Brain microvascular endothelial cell (primary cell): ENCODE data around the gene CBLB.

ENCODE experiments used
- DNase-seq: peaks from one replicate; pipeline ENCODE4 v3.0.0-alpha.2; 2020
- H3K27ac ChIP-seq: fragments of 250-450 bp; sonication (Bioruptor Pico); 2 replicates; pipeline ENCODE4 v1.5.1; 2020; ENCODE audit warnings: mild to moderate bottlenecking, moderate library complexity
- H3K27me3 ChIP-seq: fragments of 250-450 bp; sonication (Bioruptor Pico); replicated peaks from 2 replicates; pipeline ENCODE4 v1.5.1; 2020; ENCODE audit warnings: mild to moderate bottlenecking
- H3K36me3 ChIP-seq: fragments of 250-450 bp; sonication (Bioruptor Pico); replicated peaks from 2 replicates; pipeline ENCODE4 v1.5.1; 2020; ENCODE audit warnings: mild to moderate bottlenecking
- H3K4me3 ChIP-seq: 2 replicates; pipeline ENCODE4 v1.5.1; 2011; ENCODE audit warnings: low read depth, mild to moderate bottlenecking, control low read depth, low read length, moderate library complexity
- in situ Hi-C: cut with HindIII; loops from 2 replicates; pipeline ENCODE4 v1.10.0; 2017; ENCODE audit warnings: low sequenced_read_pairs, low pct_ligation_motif_present
- TF ChIP-seq, protein P1 (sequence below): IDR thresholded peaks from 2 replicates; pipeline ENCODE4 v1.5.1; 2011; ENCODE audit warnings: low read depth, mild to moderate bottlenecking, moderate library complexity, low read length, control low read depth, inconsistent platforms; ENCODE audit errors: missing control alignments

The CBLB gene

DNA sequence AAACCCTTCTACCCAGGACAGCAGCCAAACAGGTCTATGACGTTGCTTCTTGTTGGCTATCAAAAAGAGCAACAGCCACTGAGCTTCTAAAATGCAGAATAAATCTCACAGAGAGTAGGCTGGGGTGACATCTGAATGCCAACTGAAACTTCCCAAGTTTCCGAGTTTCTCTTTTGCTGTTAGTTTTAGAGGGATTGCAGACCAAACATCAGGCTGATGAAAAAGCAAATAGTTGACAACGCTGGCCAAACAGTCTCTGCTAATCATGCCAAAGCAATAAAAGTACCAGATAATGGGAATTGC is 670 bp upstream of the CBLB start:
- H3K27ac ChIP-seq, result peak overlapping the region; percentile 99
- DNase-seq, result no peak
- TF ChIP-seq, protein P1, sequence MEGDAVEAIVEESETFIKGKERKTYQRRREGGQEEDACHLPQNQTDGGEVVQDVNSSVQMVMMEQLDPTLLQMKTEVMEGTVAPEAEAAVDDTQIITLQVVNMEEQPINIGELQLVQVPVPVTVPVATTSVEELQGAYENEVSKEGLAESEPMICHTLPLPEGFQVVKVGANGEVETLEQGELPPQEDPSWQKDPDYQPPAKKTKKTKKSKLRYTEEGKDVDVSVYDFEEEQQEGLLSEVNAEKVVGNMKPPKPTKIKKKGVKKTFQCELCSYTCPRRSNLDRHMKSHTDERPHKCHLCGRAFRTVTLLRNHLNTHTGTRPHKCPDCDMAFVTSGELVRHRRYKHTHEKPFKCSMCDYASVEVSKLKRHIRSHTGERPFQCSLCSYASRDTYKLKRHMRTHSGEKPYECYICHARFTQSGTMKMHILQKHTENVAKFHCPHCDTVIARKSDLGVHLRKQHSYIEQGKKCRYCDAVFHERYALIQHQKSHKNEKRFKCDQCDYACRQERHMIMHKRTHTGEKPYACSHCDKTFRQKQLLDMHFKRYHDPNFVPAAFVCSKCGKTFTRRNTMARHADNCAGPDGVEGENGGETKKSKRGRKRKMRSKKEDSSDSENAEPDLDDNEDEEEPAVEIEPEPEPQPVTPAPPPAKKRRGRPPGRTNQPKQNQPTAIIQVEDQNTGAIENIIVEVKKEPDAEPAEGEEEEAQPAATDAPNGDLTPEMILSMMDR, result no peak
- no peaks in the 10 kb centered on the region for H3K27me3 ChIP-seq
- H3K36me3 ChIP-seq, result no peaks in the 10 kb centered on the region
- peak overlapping the region; percentile 87 for H3K4me3 ChIP-seq
- in situ Hi-C loops, result no loop called here

DNA sequence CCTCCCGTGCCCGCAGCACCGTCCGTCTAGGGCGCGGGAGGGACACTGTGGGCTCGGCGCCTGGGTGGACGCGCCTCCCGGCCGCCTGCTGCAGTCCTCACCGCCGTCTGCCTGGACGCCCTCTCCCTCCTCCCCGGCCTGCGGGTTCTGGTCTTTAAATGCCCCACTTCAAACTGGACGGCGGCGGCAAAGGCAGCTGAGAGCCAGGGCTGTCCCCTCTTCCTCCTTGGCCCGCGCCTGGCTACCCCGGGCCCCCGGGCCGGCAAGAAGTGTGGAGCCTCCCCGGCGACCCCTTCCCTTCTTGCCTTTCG is 426 bp downstream of the CBLB start:
- TF ChIP-seq, protein P1, result no peak
- in situ Hi-C loops, result no loop called here
- peak overlapping the region; percentile 87 for H3K4me3 ChIP-seq
- peak; percentile 42 for DNase-seq
- H3K27me3 ChIP-seq, result no peaks in the 10 kb centered on the region
- peak overlapping the region; percentile 99 for H3K27ac ChIP-seq
- peaks cover 5% of the 10 kb centered on the region for H3K36me3 ChIP-seq

DNA sequence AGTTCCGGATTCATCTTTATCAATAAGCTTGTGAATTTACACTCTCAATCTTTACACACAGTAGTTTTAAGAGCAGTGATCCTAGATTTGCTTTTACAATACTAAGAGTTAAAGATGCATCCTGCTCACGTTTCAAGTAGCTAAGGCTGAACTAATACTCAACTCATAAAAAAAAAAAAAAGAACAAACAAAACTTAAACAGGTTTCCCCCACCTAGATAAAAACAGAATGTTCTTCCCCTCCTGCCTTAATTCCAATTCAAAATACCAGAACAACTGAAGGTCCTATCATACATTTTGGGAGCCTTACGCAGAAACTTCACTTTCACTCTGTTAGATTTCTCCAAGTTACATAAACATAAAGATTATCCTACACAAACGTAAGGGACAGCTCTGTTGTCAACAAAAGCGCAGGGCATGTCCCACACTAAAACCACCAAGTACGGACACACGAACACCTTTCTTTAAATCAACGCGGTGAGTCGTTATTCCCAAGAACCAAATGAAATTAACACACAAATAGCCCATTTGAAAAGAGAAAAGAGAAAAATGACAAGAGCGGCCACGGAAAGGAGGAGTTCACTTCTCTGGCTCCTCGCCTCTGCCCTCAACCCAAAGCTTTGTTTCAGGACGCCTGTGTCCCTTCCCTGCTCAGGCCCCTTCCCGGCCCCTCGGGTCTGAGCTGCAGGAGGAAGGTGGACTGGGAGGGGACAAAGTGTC is 941 bp downstream of the CBLB start:
- in situ Hi-C loops, result no loop called here
- Histone ChIP-seq H3K27ac (peak overlapping the region; percentile 99), H3K36me3 (peaks cover 5% of the 10 kb centered on the region), H3K27me3 (no peaks in the 10 kb centered on the region), H3K4me3 (peak overlapping the region; percentile 87)
- TF ChIP-seq, protein P1, result no peak
- peak; percentile 7 for DNase-seq

DNA sequence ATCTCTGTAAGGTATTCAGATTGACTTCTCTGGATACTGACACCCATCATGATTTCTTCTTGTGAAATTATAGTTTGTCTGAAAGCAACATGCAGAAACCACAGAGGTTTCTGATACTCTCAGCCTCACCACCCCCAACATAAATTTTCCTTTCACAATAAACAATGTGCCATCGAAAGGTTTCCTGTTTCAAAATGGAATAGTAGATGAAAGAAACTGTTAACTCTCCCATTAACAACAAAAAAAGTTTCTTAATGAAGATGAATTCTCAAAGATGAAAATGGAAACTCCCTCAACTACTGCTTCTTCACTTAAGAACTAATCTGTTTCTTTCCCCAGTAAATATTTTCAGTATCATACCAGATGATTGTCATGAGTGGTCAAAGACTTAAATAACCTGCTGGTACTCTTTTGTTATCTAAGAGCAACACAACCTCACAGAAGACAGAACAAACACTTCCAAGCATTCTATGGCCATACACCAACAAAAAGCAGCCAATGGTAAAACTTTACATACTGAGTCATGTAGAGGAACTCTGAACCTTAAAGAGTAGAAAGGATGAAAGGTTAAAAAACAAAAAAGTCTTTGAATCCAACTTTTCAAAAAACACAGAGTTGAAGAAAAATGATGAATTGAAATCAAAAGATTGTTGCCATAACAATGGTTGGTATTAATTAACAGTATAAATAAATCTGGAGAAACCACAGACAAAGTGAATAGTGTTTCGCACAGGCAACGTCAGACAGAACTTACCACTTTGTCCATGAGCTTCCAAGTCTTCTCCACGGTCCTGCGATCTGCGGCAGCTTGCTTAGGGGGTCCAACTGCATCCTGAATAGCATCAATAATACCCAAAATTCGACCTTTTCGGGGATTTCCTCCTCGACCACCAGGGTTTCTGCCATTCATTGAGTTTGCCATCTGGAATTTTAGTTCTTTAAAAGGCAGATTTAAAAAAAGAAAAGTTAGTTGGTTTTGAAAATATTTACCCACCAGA is 1.9 kb downstream of the CBLB start:
- TF ChIP-seq, protein P1, result no peak
- Histone ChIP-seq H3K27me3 (no peaks in the 10 kb centered on the region), H3K27ac (peak overlapping the region; percentile 99), H3K36me3 (peaks cover 5% of the 10 kb centered on the region), H3K4me3 (peak overlapping the region; percentile 87)
- DNase-seq, result peak; percentile 53
- in situ Hi-C loops, result no loop called here

DNA sequence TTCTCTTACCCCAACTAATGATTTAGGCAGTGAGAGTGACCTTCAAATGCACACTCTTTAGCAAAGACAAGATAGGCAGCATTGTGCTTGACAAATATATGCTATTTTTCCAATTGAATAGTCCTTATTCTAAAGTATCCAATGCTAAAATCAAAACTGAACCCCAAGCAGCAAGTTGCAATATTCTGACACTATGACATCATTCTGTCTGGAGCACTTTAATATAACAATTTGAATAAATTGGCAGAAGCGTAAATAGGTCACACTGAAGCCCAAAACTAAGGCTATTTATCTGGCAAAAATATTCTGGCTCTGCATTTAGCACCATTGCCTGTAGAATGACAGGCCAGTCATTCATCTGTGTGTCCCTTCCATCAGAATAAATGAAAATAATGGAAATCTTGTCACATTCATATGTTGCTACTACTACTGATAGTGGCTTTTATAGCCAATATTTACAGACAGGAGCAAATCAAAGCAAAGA is 2.9 kb downstream of the CBLB start:
- no peak overlapping the region for H3K27ac ChIP-seq
- in situ Hi-C loops, result no loop called here
- TF ChIP-seq, protein P1, result no peak
- peaks cover 5% of the 10 kb centered on the region for H3K36me3 ChIP-seq
- peak overlapping the region; percentile 87 for H3K4me3 ChIP-seq
- no peak for DNase-seq
- H3K27me3 ChIP-seq, result no peaks in the 10 kb centered on the region
